Neural progenitor cell (in vitro differentiated cells): ENCODE data around the gene ICA1L. TPM values are rescaled to one million over a fixed set of nuclear protein-coding genes. Genes with fewer than 3 reads are reported as not detected.
"Not testable (repeated sequence)": the region's sequence is repeated elsewhere in the genome, so short reads cannot be mapped to it uniquely, and the experiment has no call there.

Experiments
- DNase-seq: peaks from one replicate; pipeline ENCODE4 v3.0.0-alpha.2; 2016; ENCODE audit warnings: low spot score
- H2AFZ ChIP-seq: fragments of 200-600 bp; sonication (generic); replicated peaks from 2 replicates; pipeline ENCODE4 v1.6.1; 2016; ENCODE audit warnings: antibody characterized with exemption
- H3F3A ChIP-seq: fragments of 200-600 bp; sonication (generic); 2 replicates; pipeline ENCODE4 v1.6.1; 2016; ENCODE audit warnings: antibody characterized with exemption, low read depth
- H3K27ac ChIP-seq: fragments of 200-600 bp; sonication (generic); 2 replicates; pipeline ENCODE4 v1.5.1; 2016; ENCODE audit warnings: mild to moderate bottlenecking
- H3K27me3 ChIP-seq: fragments of 200-600 bp; sonication (generic); 2 replicates; pipeline ENCODE4 v1.6.1; 2016; ENCODE audit warnings: mild to moderate bottlenecking, moderate library complexity
- H3K36me3 ChIP-seq: fragments of 200-600 bp; sonication (generic); 2 replicates; pipeline ENCODE4 v1.5.1; 2016
- H3K4me1 ChIP-seq: fragments of 200-600 bp; sonication (generic); 2 replicates; pipeline ENCODE4 v1.6.1; 2016; ENCODE audit warnings: mixed run types
- H3K4me2 ChIP-seq: fragments of 200-600 bp; sonication (generic); 2 replicates; pipeline ENCODE4 v1.6.1; 2016
- H3K4me3 ChIP-seq: fragments of 200-600 bp; sonication (generic); 2 replicates; pipeline ENCODE4 v1.5.1; 2016
- H3K79me2 ChIP-seq: fragments of 200-600 bp; sonication (generic); 2 replicates; pipeline ENCODE4 v1.6.1; 2016; ENCODE audit warnings: low read depth
- H3K9ac ChIP-seq: fragments of 200-600 bp; sonication (generic); 2 replicates; pipeline ENCODE4 v1.6.1; 2016
- H3K9me3 ChIP-seq: fragments of 200-600 bp; sonication (generic); 2 replicates; pipeline ENCODE4 v1.5.1; 2016; ENCODE audit warnings: low read depth
- H4K20me1 ChIP-seq: fragments of 200-600 bp; sonication (generic); 2 replicates; pipeline ENCODE4 v1.6.1; 2016; ENCODE audit warnings: low read depth
- H3K27ac Mint-ChIP-seq: 3 replicates; pipeline ENCODE4 v1.8.0; 2021; ENCODE audit warnings: mixed read lengths
- H3K27me3 Mint-ChIP-seq: 2 replicates; pipeline ENCODE4 v1.8.0; 2022; ENCODE audit warnings: low read depth, mild to moderate bottlenecking, inconsistent platforms, moderate library complexity, mixed read lengths; ENCODE audit not compliant: insufficient read depth
- H3K36me3 Mint-ChIP-seq: 3 replicates; pipeline ENCODE4 v1.8.0; 2021; ENCODE audit warnings: mixed read lengths
- H3K4me1 Mint-ChIP-seq: 3 replicates; pipeline ENCODE4 v1.8.0; 2021; ENCODE audit warnings: mixed read lengths
- H3K4me3 Mint-ChIP-seq: 3 replicates; pipeline ENCODE4 v1.8.0; 2021; ENCODE audit warnings: mild to moderate bottlenecking, moderate library complexity, mixed read lengths
- H3K9me3 Mint-ChIP-seq: 3 replicates; pipeline ENCODE4 v1.8.0; 2020; ENCODE audit warnings: mixed read lengths
- CTCF ChIP-seq: fragments of 200-600 bp; sonication (generic); IDR thresholded peaks from 2 replicates; pipeline ENCODE4 v1.5.1; 2017; ENCODE audit warnings: antibody characterized with exemption, mild to moderate bottlenecking
- EZH2 ChIP-seq: fragments of 200-600 bp; sonication (generic); IDR thresholded peaks from 2 replicates; pipeline ENCODE4 v1.6.1; 2017; ENCODE audit warnings: antibody characterized with exemption, mild to moderate bottlenecking, moderate library complexity
- EZH2phosphoT487 ChIP-seq: fragments of 200-600 bp; sonication (generic); IDR thresholded peaks from 2 replicates; pipeline ENCODE4 v1.6.1; 2017; ENCODE audit warnings: antibody characterized with exemption
- total RNA-seq: library from RNA; depleted of rRNA; stranded (reverse); fragments of >200 nt; gene quantifications from 2 replicates; pipeline ENCODE4 v1.2.3, GENCODE V29; 2015; ENCODE audit warnings: low replicate concordance

ICA1L gene
- total RNA-seq = 11.7 and 27.5 TPM in 2 replicates

GRCh38 chr2:202871300-202872141, at the start of gene ICA1L:
ICA1L (minus strand) TSS chr2:202871766; CDS start chr2:202829009, 42,757 bp downstream.
- peak within 1 kb of the TSS; percentile 96 for H3K4me3 Mint-ChIP-seq
- H3K27me3 Mint-ChIP-seq = peaks cover 6% of the 10 kb centered on the region
- TF ChIP-seq EZH2 = no peak
- H4K20me1 ChIP-seq = no peaks in the 10 kb centered on the region
- H3F3A ChIP-seq = peaks cover 40% of the 10 kb centered on the region
- peak within 1 kb of the TSS; percentile 97 for H2AFZ ChIP-seq
- no peaks in the 10 kb centered on the region for H3K36me3 ChIP-seq
- no peaks in the 10 kb centered on the region for H3K4me1 ChIP-seq
- H3K4me2 ChIP-seq = peak within 1 kb of the TSS; percentile 84
- H3K79me2 ChIP-seq = no peaks in the 10 kb centered on the region
- H3K9me3 ChIP-seq = no peaks in the 10 kb centered on the region
- peaks cover 11% of the 10 kb centered on the region for H3K4me1 Mint-ChIP-seq
- H3K36me3 Mint-ChIP-seq = no peaks in the 10 kb centered on the region
- H3K27ac ChIP-seq = no peak within 1 kb of the TSS
- no peaks in the 10 kb centered on the region for H3K9me3 Mint-ChIP-seq
- peak within 1 kb of the TSS; percentile 91 for H3K27ac Mint-ChIP-seq
- peak within 1 kb of the TSS; percentile 78 for H3K4me3 ChIP-seq
- H3K9ac ChIP-seq = no peak within 1 kb of the TSS
- peaks cover 10% of the 10 kb centered on the region for H3K27me3 ChIP-seq
- DNase-seq = peak; percentile 95

GRCh38 chr2:202918860-202919259, 47.3 kb upstream of the ICA1L start:
- H4K20me1 ChIP-seq = no peaks in the 10 kb centered on the region
- H3F3A ChIP-seq = no peaks in the 10 kb centered on the region
- H3K27me3 ChIP-seq = no peaks in the 10 kb centered on the region
- no peak overlapping the region for H3K27ac ChIP-seq
- H3K9me3 ChIP-seq = no peaks in the 10 kb centered on the region
- TF ChIP-seq EZH2 (no peak), CTCF (no peak), EZH2phosphoT487 (no peak)
- H3K4me2 ChIP-seq = no peak overlapping the region
- no peak overlapping the region for H3K4me3 ChIP-seq
- H3K27me3 Mint-ChIP-seq = peaks cover 3% of the 10 kb centered on the region
- peaks cover 5% of the 10 kb centered on the region for H3K79me2 ChIP-seq
- H3K9me3 Mint-ChIP-seq = no peaks in the 10 kb centered on the region
- H3K36me3 Mint-ChIP-seq = peaks cover 11% of the 10 kb centered on the region
- no peak overlapping the region for H2AFZ ChIP-seq
- H3K9ac ChIP-seq = no peak overlapping the region
- H3K4me1 ChIP-seq = no peaks in the 10 kb centered on the region
- H3K27ac Mint-ChIP-seq = no peak overlapping the region
- H3K4me3 Mint-ChIP-seq = no peak overlapping the region
- no peaks in the 10 kb centered on the region for H3K4me1 Mint-ChIP-seq
- no peak for DNase-seq
- no peaks in the 10 kb centered on the region for H3K36me3 ChIP-seq

- peak overlapping the region; percentile 98 for H3K4me3 Mint-ChIP-seq
- Histone ChIP-seq H3K27ac (peak overlapping the region; percentile 84), H3F3A (peaks cover 16% of the 10 kb centered on the region), H3K9ac (peak overlapping the region; percentile 62), H3K79me2 (peaks cover 55% of the 10 kb centered on the region), H3K4me2 (peak overlapping the region; percentile 96), H2AFZ (peak overlapping the region; percentile 95), H3K4me3 (peak overlapping the region; percentile 90)
- H3K4me1 Mint-ChIP-seq = peaks cover 14% of the 10 kb centered on the region
- H3K9me3 ChIP-seq, H4K20me1 ChIP-seq, H3K9me3 Mint-ChIP-seq, DNase-seq, H3K36me3 Mint-ChIP-seq, H3K36me3 ChIP-seq, H3K4me1 ChIP-seq, H3K27me3 Mint-ChIP-seq, H3K27me3 ChIP-seq: not testable (repeated sequence)
- peak overlapping the region; percentile 98 for H3K27ac Mint-ChIP-seq
These were observed 41.0 kb upstream of the ICA1L start for GRCh38 chr2:202912342-202913201.

GRCh38 chr2:202911512-202912341, 40.2 kb upstream of the ICA1L start, which contains the start of the genes CARF and WDR12:
CARF (plus strand) TSS chr2:202912275; CDS start chr2:202941903, 29,628 bp downstream.
WDR12 (minus strand) TSS chr2:202911673; CDS start chr2:202911476, 197 bp downstream.
- Mint-ChIP-seq H3K27ac (peak within 1 kb of the TSS; percentile 98), H3K27me3 (no peaks in the 10 kb centered on the region), H3K4me1 (peaks cover 14% of the 10 kb centered on the region), H3K36me3 (no peaks in the 10 kb centered on the region), H3K4me3 (peak within 1 kb of the TSS; percentile 98), H3K9me3 (no peaks in the 10 kb centered on the region)
- H3F3A ChIP-seq = peaks cover 16% of the 10 kb centered on the region
- H2AFZ ChIP-seq = peak within 1 kb of the TSS; percentile 95
- H3K36me3 ChIP-seq = peaks cover under 1% of the 10 kb centered on the region
- peak within 1 kb of the TSS; percentile 80 for H3K9ac ChIP-seq
- H3K27ac ChIP-seq = peak within 1 kb of the TSS; percentile 84
- H3K9me3 ChIP-seq = no peaks in the 10 kb centered on the region
- DNase-seq = peak; percentile 97
- no peaks in the 10 kb centered on the region for H4K20me1 ChIP-seq
- peaks cover 7% of the 10 kb centered on the region for H3K4me1 ChIP-seq
- TF ChIP-seq EZH2phosphoT487 (no peak), CTCF (no peak), EZH2 (no peak)
- no peaks in the 10 kb centered on the region for H3K27me3 ChIP-seq
- H3K4me3 ChIP-seq = peak within 1 kb of the TSS; percentile 90
- peaks cover 63% of the 10 kb centered on the region for H3K79me2 ChIP-seq
- peak within 1 kb of the TSS; percentile 96 for H3K4me2 ChIP-seq
